ENCODE measurements around the gene TYW5.
"Not testable (repeated sequence)": the region's sequence is repeated elsewhere in the genome, so short reads cannot be mapped to it uniquely, and the experiment has no call there.

TYW5 gene

DNA sequence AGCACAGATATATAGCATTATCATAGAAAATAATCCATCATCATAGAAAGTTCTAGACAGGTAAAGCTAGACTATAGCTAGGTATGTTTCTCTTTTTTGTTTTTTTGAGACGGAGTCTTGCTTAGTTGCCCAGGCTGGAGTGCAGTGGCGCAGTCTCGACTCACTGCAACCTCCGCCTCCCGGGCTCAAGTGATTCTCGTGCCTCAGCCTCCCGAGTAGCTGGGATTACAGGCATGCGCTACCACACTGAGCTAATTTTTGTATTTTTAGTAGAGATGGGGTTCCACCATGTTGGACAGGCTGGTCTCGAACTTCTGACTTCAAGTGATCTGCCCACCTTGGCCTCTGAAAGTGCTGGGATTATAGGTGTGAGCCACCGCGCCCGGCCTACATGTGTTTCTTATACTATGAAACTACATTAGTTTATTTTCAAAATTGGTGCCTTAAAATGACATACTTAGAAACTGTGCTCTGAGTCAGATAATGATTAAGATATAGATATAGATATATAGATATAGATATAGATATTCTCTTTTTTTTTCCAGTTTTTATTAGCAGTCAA is 42.7 kb downstream of the TYW5 start:
- DNase-seq: not testable (repeated sequence)

DNA sequence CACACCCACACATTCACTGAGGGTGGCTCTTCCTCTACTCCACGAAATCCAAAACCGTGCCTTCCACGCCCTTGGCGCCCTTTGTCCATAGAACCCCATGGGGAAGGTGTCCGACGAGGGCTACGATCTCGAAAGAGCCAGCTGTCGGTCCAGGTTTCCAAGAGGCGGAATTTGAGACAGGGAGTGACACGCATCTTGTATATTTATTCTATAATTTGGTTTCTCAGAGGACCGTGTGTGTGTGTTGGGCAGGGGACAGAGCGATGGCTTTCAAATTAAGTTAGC is 43.5 kb downstream of the TYW5 start:
- DNase-seq: no peak

DNA sequence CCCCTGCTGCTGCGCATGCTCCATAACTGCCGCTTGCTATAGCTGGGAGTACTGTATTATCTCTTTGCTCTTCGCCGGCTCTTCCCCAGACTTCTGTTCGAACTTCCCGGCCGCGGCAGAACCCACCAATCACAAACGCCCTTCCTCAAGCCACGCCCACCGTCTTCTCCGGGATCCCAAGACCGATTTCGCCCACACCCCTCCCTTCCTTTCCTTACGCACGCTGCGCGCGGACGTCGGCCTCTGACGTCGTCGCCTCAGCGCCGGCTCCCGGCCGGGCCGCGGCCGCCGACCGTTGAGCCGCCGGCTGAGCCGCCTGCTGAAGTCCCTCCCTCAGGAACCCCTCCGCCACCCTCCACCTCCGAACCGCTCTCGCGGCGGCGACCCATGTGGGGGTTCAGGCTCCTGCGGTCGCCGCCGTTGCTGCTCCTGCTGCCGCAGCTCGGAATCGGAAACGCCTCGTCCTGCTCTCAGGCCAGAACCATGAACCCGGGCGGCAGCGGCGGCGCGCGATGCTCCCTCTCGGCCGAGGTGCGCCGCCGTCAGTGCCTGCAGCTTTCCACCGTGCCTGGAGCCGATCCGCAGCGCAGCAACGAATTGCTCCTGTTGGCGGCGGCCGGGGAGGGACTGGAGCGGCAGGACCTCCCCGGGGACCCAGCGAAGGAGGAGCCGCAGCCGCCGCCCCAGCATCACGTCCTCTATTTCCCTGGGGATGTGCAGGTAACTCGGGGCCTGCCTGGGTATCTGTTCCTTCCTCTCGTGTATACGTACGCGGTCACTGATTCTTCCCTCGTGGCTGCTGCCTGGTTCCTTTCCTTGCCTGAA is 44.0 kb downstream of the TYW5 start, which contains the start of gene C2orf69:
TSS of gene C2orf69 (plus strand) at position 242 of the 825 bp plus-strand sequence. CDS start at position 388, 146 bp downstream.
- DNase-seq: peak; percentile 90 to 91

DNA sequence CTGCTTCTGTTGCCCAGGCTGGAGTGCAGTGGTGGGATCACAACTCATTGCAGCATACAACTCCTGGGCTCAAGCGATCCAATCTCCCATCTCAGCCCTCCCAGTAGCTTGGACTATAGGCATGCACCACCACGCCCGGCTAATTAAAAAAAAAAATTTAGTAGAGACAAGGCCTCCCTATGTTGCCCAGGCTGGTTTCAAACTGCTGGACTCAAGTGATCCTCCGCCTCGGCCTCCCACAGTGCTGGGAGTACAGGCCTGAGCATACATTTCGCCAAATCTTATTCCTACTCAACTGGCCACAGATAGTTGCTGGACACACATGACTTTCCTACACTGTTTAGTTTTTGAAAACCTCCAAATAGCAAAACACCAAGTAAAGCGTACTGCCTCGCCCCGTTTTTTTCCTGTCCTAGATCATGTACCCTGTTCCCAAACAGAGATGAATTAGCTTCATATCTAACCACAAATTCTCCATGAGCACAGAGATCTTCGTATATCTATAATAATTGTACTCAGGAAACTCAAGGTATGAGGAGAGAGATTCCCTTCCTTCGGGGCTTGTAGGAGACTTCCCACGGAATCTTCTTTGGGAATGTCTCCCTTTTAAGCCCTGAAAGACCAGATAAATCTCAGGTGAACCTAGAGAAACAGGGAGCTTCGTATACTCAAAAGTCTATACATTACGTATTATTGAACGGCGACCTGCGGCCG is 44.8 kb downstream of the TYW5 start:
- DNase-seq: no peak

DNA sequence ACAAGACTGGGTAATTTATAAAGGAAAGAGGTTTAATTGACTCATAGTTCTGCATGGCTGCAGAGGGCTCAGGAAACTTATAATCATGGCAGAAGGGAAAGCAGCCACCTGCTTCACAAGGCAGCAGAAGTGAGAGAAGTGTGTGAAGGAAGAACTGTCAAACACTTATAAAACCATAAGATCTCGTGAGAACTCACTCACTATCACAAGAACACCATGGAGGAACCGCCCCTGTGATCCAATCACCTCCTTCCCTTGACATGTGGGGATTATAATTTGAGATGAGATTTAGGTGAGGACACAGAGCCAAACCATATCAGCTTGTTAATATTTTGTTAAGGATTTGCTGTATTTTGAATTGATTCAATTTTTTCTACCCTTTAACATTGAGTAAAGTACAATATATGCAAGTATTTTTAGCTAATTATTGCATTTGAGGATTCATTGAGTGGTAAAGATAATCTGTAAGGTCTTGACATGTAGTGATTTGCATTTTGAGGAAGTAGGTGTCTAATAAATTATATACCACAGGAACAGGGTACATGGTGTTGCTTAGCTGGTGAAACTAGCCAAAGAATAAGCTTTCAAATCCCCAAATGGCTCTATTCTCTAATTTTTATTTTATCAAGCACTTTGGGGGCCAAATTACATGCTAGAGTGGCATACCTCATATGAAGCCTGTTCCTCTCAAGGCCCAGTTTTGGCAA is 48.1 kb downstream of the TYW5 start:
- DNase-seq: no peak

DNA sequence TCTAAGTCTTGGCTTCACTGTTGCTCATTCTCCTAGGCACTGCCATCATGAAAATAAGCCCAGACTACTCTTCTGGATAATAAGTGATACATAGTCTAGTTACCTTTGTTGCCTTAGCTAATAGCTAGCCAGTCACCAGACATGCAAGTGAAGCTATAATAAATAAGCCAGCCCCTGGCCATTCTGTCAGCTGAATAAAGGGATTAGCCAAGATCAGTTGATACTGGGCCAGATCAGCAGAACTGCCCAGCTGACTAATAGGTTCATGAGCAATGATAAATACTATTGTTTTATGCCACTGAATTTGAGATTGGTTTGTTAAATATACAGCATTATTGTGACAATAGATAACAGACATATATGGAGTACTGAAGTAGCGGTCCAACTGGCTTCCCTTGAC is 52.2 kb downstream of the TYW5 start:
- DNase-seq: no peak

DNA sequence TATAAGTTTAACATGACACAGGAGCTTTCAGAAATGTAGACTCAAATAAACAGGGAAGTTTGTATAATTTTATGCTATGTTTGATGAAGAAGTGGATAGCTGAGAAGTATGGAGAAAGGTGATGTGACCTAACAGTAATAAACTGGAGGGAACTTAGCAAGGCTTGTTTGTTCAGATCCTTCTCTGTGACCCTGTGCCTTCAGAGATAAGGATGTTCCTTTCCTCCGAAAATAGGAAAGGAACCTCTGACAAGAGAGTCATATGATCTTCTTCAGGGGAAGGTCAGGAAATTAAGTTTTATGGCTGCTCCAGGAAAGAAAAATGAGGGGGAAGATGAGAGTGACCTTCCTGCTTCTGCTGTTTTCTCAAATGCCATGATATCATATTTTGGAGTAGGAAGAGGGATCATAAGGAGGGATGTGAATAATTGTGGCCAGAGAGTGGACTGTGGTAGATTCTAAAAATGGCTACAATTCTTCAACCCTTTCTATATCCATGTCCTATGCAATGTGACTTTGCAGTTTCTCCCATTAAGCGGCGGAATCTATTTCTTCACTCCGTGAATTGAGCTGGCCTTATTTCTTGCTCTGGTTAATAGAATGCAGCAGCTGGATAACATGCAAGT is 52.7 kb downstream of the TYW5 start:
- DNase-seq: no peak

DNA sequence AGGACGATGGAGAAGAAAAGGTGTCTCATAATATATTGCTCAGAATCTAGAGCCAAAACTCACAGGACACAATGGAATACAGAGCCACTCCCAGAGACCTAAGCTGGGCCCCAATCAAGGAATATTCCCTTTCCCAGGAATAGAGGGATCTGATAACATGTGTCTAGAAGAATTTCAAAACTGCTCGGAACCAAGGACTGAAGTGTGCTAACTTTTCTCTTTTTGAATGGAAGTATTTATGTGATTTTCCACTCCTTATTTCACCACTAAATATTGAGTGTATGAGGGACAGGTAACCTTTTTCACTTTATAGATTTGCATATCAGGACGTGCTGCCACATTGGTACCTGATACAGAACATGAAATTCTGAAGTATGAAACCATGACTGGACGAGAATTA is 53.3 kb downstream of the TYW5 start:
- DNase-seq: no peak

DNA sequence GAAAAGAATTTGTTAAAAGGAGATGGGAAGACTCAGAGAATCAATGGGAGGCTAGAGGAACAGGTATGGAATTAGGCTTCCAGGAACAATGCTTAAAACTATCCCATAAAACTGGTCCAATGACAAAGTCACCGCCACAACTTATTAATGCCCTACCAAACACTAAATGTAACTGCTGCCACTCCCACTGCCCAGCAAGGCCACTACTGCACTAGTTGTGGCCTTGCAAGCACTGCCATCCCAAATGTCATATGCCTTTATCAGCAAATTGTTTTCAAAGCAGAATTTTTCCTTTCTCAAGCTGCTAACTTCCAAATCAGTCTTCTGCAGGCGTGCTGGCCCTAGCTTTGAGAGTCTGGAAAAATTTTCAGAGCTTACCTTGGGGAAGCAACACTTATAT is 58.7 kb downstream of the TYW5 start:
- DNase-seq: no peak

DNA sequence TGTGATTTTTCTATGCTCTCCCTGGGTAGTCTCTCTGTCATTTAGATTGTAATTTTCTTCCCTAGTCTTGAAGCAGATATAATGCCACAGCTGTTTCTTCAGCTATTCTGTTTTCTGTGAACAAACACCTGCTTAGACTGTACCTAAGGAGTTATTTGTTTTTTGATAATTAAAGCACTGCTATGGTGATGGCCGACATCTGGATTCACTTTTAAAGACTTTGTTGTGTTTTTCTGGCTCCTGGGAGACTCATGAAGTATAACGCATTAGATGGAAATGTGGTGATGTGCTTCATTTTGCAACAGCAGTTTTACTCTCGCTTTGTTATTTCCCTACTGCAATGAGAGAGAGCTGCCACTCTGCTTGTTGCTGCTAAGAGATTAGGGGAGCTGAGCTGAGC is 59.9 kb downstream of the TYW5 start:
- DNase-seq: no peak

DNA sequence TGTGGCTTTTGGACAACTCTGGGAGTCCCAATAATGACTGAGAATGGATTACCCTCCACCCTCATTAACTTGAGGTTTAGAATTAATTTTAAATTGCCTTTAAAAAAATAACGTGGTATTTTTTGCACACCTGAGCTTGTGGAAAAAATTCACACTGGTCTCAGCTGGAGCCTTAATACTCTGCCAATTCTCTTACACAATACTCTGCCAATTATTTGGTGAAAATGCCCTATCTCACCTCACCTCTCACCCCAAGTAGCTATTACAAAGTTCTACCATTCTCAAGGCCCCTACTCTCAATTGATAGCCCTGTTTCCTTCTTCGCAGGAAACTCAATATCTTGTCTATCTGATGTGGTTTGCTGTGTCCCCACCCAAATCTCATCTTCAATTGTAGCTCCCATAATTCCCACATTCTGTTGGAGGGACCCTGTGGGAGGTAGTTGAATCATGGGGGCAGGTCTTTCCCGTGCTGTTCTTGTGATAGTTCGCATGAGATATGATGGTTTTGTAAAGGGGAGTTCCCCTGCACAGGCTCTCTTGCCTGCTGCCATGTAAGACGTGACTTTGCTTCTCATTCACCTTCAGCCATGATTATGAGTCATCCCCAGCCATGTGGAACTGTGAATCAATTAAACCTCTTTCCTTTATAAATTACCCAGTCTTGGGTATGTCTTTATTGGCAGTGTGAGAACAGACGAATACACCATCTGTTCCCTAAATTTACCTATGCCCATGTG is 71.6 kb downstream of the TYW5 start:
- no peak for DNase-seq

DNA sequence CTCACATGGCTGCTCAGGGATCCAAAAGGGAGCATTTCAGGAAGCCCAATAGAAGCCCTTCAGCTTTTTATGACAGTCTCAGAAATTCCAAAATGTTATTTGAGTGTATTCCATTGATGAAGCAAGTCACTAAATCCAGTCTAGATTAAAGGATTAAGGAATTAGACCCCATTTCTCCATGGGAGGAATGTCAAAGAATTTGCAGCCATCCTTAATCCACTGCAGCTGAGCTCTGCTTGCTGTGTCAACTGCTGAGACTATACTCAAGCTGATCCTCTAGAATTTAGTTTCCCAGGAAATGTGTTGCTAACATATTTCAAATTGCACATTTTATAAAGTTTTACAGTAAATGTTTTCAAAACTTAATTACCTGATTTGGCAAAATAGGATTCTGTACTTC is 72.6 kb downstream of the TYW5 start:
- DNase-seq: no peak

All from stimulated activated CD4-positive, alpha-beta T cell treated with anti-CD3 and anti-CD28 coated beads, Interleukin-4, amount 100 ng/mL, for 4 hours (primary cell).